Measurements from ENCODE around the gene GNAI3.
A peak's percentile ranks its signal among the peaks of the same experiment; 100 is the strongest.

The GNAI3 gene

DNA sequence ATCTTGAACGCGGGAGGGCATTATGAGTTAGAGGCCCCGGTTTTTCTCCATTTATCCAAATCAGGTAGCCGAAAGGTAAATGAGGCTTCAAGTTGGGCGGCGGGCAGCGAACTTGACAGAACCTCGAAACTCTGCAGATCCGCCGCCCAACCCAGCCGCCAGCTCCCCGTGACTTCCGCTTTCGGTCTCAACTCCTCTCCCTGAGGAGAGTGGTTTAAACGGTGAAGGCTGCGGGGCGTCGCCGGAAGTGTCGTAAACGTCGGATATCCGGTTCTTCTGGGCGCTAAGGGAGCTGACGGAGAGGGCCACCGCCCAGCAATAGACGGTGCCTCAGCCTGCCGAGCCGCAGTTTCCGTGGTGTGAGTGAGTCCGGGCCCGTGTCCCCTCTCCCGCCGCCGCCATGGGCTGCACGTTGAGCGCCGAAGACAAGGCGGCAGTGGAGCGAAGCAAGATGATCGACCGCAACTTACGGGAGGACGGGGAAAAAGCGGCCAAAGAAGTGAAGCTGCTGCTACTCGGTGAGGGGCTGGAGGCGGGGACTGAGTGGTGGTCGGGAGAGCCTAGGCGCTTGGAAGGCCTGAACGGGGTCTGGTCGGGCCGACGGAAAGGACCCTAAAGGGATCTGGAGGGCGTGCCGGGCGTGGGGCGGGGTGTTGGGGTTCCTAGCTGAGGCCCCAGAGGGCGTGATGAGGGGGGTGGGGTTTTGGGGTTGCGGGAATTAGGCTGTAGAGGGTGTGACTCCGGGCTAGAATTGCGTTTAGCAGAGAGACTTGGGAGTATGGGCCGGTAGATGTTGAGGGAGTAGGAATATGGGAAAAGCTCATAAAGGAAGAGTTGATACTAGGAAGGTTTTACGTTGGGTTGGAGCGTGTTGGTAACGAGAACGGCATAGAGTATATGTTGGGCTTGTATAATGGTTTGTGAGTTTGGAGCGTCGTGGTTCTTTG is at the start of gene GNAI3:
TSS of gene GNAI3 (plus strand) at position 295 of the 947 bp plus-strand sequence. CDS start at position 401, 106 bp downstream.
- DNase-seq (ENCODE audit: low read depth, low spot score): peak; percentile 83

DNA sequence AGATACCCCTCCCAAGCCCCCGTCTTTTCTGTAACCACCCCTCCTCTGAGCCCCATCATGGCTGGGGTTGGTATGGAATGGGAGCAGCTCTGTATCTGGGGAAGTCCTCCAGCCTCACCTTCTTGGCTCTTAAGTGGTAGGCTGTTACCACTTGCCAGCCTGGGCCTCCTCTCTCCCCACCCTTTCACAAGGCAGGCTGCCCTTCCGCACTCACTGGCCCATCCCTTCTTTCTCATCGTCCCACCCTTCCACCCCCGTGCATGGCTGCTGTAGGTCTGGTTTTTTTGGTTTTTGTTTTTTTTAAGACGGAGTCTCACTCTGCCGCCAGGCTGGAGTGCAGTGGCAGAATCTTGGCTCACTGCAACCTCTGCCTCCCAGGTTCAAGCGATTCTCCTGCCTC is 49.3 kb upstream of the GNAI3 start:
- no peak for DNase-seq (ENCODE audit: low read depth, low spot score)

DNA sequence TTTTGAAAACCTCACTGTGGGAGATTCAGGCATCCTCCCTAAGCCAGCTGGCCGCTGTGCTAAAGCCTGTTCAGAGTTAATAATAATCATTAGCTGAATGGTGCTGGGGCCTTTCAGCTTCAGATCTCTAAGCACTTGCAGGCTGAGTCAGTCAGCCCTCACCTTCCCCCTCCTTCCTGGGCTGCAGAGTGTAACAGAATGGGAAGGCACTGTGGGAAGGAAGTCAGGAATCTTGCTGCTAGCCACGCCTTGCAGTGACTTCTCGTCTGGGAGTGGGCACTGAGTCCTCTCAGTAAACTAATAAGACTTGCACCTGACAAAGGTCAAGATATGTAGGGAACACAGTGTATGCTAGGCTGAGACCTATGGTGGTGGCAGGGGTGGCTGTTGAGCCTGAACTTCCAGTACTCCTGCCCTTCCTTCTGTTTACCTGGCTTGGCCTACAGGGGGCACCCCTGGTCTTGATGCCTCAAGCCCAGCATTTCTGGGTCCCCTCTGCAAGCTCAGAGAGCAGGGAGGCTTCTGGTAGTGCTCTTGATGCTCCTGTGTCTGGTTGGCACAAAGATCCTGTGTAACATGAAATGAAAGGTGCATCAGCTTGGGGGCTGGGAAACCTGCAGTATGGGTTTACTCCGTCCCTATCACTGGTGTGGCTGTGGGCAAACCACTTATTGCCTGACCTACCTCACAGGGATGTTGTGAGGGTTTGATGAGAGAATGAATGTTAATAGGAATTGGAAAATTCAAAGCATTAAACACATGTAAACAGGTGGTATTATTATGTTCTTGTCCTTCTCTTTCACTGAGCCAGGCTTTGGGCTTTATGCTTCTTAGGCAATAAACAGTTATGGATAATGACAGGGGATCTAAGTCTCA is 48.5 kb upstream of the GNAI3 start:
- DNase-seq (ENCODE audit: low read depth, low spot score): no peak

DNA sequence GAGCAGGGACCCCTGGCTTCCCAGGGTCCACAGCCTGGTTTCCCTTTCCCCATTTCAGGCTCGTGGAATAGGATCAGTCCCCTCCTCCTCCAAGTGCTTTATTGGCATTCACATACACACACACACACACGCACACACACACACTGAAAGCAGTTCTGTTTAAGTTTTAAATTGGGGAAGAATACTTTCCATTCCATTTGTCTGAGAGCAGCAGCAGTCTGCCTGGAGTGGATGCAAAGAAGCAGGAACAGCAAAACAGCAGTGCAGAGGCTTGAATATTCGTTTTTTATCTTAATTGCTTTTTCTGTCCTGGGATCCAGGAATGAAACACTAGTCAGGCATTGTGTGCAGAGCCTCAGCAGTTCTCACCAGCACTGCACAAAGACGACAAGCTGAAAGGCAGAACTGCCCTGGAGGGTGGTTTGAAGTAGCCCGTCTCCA is 47.5 kb upstream of the GNAI3 start:
- no peak for DNase-seq (ENCODE audit: low read depth, low spot score)

DNA sequence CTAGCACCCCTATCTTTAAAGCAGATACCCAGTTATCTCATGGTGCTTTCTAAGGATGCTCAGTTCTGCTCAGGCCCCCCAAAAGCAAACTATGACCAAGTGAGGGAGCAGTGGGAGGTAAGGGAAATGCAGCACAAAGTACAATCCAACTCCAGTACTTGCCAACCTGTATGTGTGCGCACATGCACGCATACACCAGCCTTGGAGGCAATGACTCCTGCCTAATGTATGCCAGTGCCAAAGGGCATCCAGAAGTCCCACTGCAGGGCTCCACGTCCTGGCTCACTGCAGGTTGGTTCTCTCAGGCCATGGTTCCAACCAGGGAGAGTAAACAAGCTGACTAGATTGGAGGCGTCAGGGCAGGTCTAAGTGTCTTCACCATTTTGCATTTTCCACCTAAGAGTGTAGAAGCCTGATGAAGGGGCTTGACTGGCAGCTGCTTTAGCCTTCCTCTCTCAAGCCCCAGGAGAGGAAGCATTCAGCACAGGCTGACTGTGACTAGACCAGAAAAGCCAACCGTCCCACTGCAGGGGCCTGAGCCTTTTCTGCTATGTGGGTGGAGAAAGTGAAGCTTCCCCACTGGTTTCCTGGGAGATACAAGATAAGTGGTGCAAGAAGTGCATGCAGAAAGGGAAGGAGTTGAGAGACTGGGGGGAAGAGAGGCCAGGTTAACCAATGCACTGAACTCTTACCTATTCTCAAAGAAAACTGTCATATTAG is 46.6 kb upstream of the GNAI3 start:
- no peak for DNase-seq (ENCODE audit: low read depth, low spot score)

DNA sequence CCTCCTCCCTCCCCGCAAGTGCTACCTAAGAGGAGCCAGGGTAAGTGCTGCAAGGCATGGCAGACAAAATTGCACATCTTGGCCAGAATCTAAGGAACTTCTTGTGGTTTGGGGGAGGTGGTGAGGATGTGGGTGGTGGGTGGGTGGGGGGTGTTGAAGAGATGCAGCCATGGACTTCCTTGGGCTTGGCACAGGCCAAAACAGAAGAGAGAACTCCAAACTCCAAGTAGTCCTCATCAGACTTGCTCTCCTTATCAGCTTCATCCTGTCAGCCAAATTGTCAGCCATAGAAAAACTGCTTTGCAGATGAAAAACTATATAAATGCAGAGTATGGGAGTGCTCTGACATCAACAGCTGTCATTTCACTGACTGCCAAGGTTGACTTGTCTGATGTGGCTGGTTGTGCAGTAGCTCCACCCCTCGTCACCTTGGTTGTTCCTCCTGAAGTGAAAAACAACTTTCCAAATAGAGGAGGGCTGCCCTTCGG is 46.0 kb upstream of the GNAI3 start:
- DNase-seq (ENCODE audit: low read depth, low spot score): no peak

DNA sequence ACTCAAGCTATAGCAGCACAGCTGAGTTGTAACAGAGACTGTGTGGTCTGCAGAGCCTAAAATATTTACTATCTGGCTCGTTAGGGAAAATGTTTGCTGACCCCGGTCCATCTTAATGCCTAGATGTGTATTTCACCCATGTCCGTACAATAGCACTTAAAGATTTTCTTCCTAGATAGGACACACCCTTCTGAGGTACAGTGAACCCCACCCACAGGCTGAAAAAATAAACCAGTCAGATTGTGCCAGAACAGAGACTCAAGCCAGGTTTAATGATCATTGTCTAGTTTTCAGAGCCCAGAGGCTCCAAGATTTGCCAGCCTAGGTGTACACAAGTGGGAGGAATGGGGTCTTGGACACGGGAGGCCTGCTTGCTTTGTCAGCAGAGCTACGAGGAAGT is 44.5 kb upstream of the GNAI3 start:
- DNase-seq (ENCODE audit: low read depth, low spot score): no peak

DNA sequence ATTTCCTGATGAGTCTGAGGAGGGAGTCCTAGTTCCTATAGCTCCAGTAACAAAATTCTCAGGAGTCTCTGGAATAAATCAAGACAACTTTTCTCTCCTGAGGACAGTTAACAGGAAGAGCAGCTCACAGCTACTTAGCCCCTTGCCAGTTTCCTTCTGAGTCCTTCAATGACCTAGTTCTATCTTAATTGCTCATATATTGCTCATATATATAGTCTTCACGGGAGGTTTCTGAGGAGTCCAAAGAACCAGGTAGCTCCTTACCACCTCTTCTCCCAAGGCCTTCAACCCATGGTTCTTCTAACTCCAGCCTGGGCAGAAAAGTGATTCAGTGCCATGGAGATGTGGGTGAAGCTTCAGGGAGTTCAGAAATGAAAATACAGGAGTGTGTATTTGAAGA is 43.4 kb upstream of the GNAI3 start:
- DNase-seq (ENCODE audit: low read depth, low spot score): no peak

DNA sequence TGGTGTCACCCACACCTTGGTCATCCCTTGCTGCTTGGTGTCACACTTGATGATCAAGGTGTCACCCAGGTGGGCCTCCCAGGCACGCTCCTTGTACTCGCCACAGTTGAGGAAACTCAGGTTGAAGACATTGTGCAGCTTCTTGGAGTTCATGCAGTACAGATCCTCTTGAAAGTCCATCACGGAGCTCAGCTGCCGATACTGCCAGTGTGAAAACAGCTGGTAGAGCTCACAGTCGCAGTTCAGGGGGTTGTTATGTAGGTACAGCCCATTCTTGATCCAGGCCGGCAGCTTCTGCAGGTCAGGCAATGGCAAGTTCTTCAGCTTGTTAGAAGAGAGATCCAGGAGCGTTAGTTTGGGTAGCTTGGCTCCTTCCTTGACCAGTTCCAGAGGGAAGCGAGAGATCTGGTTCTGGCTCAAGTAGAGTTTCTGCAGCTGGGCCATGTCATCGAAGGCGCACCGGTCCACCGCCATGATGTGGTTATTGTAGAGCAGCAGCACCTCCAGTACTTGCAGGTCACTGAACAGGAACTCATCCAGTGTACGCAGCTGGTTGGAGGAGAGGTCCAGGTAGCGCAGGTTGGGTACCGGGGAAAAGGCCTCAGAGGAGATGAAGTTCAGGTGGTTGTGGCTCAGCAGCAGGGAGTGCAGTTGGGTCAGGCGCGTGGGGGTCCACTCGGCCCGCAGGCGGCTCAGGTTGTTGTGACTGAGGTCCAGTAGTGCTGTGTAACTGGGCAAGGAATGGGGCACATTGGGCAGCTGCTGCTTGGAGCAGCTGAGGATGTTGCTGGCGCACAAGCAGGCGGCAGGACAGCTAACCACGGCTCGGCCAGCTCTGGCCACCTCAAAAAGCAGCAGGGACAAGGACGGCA is 40.2 kb upstream of the GNAI3 start:
- no peak for DNase-seq (ENCODE audit: low read depth, low spot score)

DNA sequence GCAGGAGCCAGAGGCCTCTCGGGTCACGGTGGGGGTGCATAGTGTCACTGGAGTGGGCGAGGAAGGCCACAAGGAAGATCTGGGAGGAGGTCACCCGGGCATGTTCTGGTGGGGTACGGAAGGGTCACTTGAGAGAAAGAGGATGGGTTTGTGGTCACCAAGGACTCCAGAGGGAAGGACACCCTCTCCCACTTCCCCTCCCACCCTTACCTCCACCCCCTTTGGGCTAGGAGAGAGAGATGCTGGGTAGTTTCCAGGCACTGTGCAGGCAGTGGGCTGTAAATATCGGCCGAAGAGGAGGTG is 39.6 kb upstream of the GNAI3 start:
- no peak for DNase-seq (ENCODE audit: low read depth, low spot score)

DNA sequence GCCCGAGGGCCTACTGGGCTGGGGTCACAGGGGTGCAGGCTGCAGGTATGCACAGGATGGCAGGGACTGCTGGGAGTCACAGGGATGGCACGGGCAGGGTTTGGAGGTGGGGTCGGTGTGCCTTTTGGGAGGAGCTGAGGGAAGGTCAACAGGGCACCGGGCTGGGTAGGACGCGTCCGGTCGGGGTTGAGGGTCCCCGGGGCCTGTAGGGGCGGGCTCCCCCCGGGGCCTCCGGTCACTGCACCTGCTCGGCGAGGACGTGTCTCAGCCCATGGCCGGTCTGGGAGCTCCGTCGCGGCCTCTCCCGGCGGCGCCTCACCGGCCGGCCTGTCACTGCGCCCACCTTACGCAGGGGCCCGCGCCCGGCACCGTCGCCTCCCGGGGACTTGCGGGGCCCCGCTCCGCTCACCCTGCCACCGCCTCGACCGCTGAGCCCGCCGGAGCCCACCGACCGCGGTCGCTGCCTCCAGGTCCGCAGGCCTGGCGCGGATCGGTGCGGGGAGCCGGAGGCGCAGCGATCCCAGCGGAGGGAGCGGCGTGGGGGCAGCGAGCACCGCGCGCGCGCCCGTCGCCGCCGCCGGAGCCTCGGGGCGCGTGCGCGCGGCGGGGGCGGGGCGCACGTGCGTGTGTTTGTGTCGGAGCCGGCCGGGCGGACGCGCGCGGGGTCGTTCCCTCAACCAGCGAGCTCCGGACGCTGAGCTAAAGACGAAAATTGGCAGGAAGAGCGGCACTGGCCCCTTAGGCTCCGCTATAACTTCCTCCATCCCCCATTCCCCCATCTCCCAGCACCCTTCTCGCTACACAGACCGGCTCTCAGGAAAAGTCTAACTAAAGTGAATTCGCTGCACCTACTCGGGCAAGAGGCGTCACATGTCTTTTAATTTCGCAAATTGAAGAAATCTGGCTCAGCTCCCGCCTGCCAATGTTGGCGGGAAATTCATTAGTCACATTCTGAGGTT is 39.0 kb upstream of the GNAI3 start, which contains the start of gene AMIGO1:
TSS of gene AMIGO1 (minus strand) at position 552 of the 959 bp plus-strand sequence. CDS start 815 bp downstream, outside the sequence.
- DNase-seq (ENCODE audit: low read depth, low spot score): no peak

DNA sequence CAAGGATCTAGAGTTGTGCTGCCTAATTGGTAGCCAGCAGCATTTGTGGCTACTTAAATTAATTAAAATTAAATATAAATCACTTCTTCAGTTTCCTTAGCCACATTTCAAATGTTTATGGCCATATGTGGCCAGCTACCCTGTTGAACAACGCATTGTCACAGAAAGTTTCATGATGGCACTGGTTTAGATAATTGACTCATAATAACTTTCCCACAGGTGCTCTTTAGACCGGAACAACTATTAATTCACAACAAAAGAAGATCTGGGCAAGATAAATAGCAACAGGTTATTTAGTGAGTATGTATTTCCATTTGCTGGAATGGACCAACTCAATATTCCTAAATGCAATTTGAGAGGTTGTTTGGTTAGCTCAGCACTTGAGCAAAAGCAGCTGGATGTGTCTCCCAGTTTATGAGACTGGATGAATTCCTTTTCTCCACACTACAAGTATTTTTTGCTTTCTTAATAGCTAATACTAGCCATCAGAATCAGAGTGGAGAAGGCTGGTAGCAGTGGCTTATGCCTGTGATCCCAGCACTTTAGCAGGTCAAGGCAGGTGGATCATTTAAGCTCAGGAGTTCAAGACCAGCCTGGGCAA is 35.2 kb upstream of the GNAI3 start:
- DNase-seq (ENCODE audit: low read depth, low spot score): no peak

DNA sequence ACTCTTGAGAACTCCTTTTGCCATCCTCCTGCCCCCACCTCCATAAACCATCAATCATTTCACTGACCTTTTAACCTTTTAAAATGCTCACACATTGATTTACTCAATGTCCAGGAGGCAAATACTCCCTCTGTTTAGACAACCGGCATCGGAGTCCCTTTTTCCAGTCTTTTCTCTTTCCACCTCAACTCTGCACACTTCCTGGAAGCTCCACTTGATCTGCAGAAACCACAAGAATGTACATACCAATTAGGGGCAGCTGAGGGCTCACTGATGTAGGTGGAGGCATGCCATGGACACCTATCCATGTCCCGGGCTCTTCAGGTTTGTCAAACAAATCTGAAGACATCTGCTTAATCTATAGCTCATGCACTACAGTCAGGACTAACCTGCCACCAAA is 33.6 kb upstream of the GNAI3 start:
- no peak for DNase-seq (ENCODE audit: low read depth, low spot score)

DNA sequence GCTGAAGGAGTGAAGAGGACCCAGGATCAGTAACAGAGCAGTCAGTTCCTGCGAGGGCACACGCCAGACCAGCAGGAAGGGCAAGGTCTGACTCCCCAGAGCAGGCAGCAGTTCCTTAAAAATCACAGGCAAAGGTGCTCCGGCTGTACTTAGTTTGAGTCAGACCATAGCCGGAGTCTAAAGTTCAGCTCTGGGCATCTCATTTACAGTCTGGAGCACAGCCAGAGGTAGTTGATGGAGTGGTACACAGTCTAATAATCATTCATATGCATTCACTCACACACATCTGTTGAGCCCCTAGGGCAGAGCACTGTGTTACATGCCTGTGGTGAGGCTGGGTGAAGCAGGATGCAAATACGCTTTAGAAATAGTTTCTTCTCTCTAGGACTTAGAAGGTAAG is 31.5 kb upstream of the GNAI3 start:
- DNase-seq (ENCODE audit: low read depth, low spot score): no peak

DNA sequence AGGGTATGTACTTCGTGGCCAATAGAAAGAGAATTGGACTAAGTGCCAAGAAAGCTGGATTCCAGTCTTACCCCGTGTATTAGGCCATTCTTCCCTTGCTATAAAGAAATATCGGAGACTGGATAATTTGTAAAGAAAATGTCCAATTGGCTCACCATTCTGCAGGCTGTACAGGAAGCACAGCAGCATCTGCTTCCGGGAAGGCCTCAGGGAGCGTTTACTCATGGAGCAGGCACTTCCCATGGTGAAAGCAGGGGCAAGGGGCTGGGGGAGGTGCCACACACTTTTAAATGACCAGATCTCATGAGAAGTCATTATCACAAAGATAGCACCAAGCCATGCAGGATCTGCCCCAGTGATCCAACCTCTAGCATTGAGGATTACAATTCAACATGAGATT is 31.1 kb upstream of the GNAI3 start:
- DNase-seq (ENCODE audit: low read depth, low spot score): no peak

DNA sequence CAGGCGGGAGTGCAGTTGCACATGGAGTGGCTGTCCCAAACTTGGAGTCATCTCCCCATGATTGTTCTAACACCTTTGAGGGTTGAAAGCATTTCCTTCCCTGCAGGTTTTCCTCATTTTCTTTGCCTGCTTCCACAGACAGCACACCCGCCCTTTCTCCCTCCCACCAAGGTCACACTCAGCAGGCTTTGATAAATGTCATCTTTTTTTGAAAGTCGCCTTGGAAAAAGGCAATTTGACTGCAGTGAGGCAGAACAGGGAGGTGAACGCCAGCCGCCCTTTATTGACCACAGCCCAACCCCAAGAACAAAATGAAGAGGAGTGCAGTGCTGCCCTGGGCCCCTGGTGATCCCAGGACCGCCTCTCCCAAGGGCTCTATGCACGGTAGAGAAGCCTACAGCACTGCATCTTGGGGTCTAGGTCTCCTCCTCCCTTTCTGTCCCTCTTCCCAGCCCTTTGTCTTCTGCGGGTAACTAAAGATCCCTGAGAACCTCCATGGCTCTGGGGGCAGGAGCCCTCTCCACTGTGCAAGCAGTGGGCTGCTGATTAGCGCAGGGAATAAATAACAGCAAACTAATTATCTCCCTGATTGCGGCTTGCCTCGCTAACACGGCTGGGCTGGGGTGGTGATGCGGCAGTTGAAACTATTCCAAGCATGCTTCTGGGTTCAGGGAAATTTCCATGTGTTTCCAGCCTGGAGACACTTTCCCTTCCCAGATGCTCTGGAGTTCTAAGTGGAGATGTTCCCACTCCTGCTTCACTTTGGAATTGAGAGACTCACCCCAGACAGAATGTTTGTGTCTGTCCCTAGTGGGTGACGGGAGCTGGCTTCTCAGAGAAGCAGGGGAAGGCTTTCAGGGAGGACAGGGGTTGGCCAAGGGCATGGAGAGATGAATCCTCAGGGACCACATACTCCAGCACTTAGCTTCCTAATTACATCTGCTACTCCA is 27.1 kb upstream of the GNAI3 start:
- no peak for DNase-seq (ENCODE audit: low read depth, low spot score)

DNA sequence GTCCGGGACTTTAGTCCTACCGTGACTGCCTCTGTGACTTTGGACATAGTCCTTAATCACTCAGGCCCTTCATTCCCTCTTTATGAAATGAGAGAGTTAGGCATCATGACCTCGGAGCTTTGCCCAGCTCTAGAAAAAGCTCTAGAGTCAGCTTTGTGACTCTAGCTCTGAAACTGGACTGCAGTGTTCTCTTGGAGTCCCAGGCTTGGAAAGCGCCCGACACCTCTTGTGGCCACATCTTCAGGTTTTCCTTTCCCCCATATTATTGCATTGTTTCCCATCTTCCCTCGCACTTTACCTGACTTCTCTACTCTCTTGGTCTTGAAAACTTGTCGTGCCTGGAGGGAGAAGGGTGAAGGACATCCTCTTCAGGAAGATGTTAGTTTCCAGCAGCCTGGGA is 26.4 kb upstream of the GNAI3 start:
- DNase-seq (ENCODE audit: low read depth, low spot score): no peak

DNA sequence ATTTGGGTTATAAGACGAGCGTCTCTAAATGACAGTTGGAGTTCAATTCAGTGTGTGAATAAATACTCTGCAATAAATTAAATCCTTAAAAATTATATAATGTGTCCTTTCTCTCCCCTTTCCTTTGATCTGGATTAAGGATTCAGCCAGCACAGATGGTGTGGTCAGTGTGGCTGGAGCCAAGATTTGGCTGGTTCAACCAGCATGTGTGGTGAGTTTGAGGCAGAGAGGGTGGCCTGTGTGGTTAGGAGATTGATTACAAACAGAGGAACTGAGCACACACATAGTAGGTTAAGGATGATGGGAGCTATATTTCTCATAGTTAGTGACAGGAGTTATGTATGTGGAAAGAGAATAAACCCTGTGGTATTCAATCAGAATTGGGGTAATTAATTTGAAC is 24.7 kb upstream of the GNAI3 start:
- no peak for DNase-seq (ENCODE audit: low read depth, low spot score)

All from brain pericyte (primary cell).